IPS-20b (cell line): ENCODE results near the gene LPCAT1.
"Not testable (repeated sequence)": the region's sequence is repeated elsewhere in the genome, so short reads cannot be mapped to it uniquely, and the experiment has no call there.

ENCODE experiments used
- H3K27ac ChIP-seq: one replicate; pipeline ENCODE4 v1.5.1; 2013; ENCODE audit warnings: low read length
- H3K27me3 ChIP-seq: 2 replicates; pipeline ENCODE4 v1.6.1; 2013; ENCODE audit warnings: mild to moderate bottlenecking, low read length, inconsistent platforms; ENCODE audit not compliant: insufficient read depth
- H3K36me3 ChIP-seq: 2 replicates; pipeline ENCODE4 v1.6.1; 2013; ENCODE audit warnings: low read depth, mild to moderate bottlenecking, inconsistent platforms, low read length, moderate library complexity; ENCODE audit not compliant: insufficient read depth
- H3K4me1 ChIP-seq: 2 replicates; pipeline ENCODE4 v1.6.1; 2013; ENCODE audit warnings: mild to moderate bottlenecking, control low read depth, inconsistent platforms, low read length, moderate library complexity; ENCODE audit not compliant: insufficient read depth
- H3K4me3 ChIP-seq: 2 replicates; pipeline ENCODE4 v1.5.1; 2013; ENCODE audit warnings: mild to moderate bottlenecking, low read length, inconsistent platforms
- H3K9ac ChIP-seq: 2 replicates; pipeline ENCODE4 v1.6.1; 2013; ENCODE audit warnings: low read depth, mild to moderate bottlenecking, inconsistent platforms, low read length, moderate library complexity
- H3K9me3 ChIP-seq: 2 replicates; pipeline ENCODE4 v1.6.1; 2013; ENCODE audit warnings: mild to moderate bottlenecking, low read depth, low read length, inconsistent platforms; ENCODE audit not compliant: insufficient read depth

The LPCAT1 gene

GRCh38 chr5:1544294-1544961 is 20.7 kb upstream of the LPCAT1 start:
- Histone ChIP-seq H3K9me3 (peaks cover 6% of the 10 kb centered on the region; the same call in 1 of the 2 replicates), H3K4me1 (no peaks in the 10 kb centered on the region), H3K4me3 (no peak overlapping the region), H3K27ac (no peak overlapping the region), H3K27me3 (no peaks in the 10 kb centered on the region), H3K36me3 (no peaks in the 10 kb centered on the region), H3K9ac (no peak overlapping the region)

- H3K27ac ChIP-seq, result no peak overlapping the region
- H3K36me3 ChIP-seq, result no peaks in the 10 kb centered on the region
- no peak overlapping the region for H3K9ac ChIP-seq
- H3K27me3 ChIP-seq, result no peaks in the 10 kb centered on the region
- no peak overlapping the region for H3K4me3 ChIP-seq
- H3K4me1 ChIP-seq, result no peaks in the 10 kb centered on the region
- H3K9me3 ChIP-seq, result peaks cover 7% of the 10 kb centered on the region; the same call in 1 of the 2 replicates
These were observed 19.9 kb upstream of the LPCAT1 start for GRCh38 chr5:1543398-1544293.

GRCh38 chr5:1542781-1543180 is 19.0 kb upstream of the LPCAT1 start:
- Histone ChIP-seq H3K27ac (no peak overlapping the region), H3K4me3 (no peak overlapping the region), H3K27me3 (no peaks in the 10 kb centered on the region), H3K4me1 (no peaks in the 10 kb centered on the region), H3K36me3 (no peaks in the 10 kb centered on the region), H3K9me3 (peaks cover 7% of the 10 kb centered on the region; the same call in 1 of the 2 replicates), H3K9ac (no peak overlapping the region)

- Histone ChIP-seq H3K9me3 (peaks cover 7% of the 10 kb centered on the region; the same call in 1 of the 2 replicates), H3K9ac (no peak overlapping the region), H3K27ac (no peak overlapping the region), H3K36me3 (no peaks in the 10 kb centered on the region), H3K4me1 (no peaks in the 10 kb centered on the region), H3K27me3 (no peaks in the 10 kb centered on the region), H3K4me3 (no peak overlapping the region)
These were observed 18.1 kb upstream of the LPCAT1 start for GRCh38 chr5:1541702-1542400.

- no peak overlapping the region for H3K4me3 ChIP-seq
- peaks cover 7% of the 10 kb centered on the region; the same call in 1 of the 2 replicates for H3K9me3 ChIP-seq
- no peaks in the 10 kb centered on the region for H3K4me1 ChIP-seq
- H3K27ac ChIP-seq, result no peak overlapping the region
- H3K36me3 ChIP-seq, result no peaks in the 10 kb centered on the region
- H3K27me3 ChIP-seq, result 0 out of 2 replicates have a peak, but pooled peaks cover 3% of the 10 kb centered on the region
- H3K9ac ChIP-seq, result no peak overlapping the region
These were observed 17.3 kb upstream of the LPCAT1 start for GRCh38 chr5:1540831-1541701.

- no peaks in the 10 kb centered on the region for H3K36me3 ChIP-seq
- H3K9me3 ChIP-seq, result peaks cover 7% of the 10 kb centered on the region; the same call in 1 of the 2 replicates
- H3K27me3 ChIP-seq, result 0 out of 2 replicates have a peak, but pooled peaks cover 3% of the 10 kb centered on the region
- H3K4me3 ChIP-seq, result no peak overlapping the region
- no peak overlapping the region for H3K27ac ChIP-seq
- no peaks in the 10 kb centered on the region for H3K4me1 ChIP-seq
- H3K9ac ChIP-seq, result no peak overlapping the region
These were observed 16.4 kb upstream of the LPCAT1 start for GRCh38 chr5:1540166-1540565.

- H3K9ac ChIP-seq, H3K27ac ChIP-seq, H3K9me3 ChIP-seq, H3K36me3 ChIP-seq, H3K4me3 ChIP-seq, H3K27me3 ChIP-seq, H3K4me1 ChIP-seq: not testable (repeated sequence)
These were observed 15.8 kb upstream of the LPCAT1 start for GRCh38 chr5:1539393-1540161.

- Histone ChIP-seq H3K27ac (no peak overlapping the region), H3K27me3 (0 out of 2 replicates have a peak, but pooled peaks cover 3% of the 10 kb centered on the region)
These were observed 15.1 kb upstream of the LPCAT1 start for GRCh38 chr5:1538741-1539392.

GRCh38 chr5:1538276-1538675 is 14.5 kb upstream of the LPCAT1 start:
- Histone ChIP-seq H3K4me1 (no peaks in the 10 kb centered on the region), H3K27ac (no peak overlapping the region), H3K4me3 (no peak overlapping the region), H3K36me3 (no peaks in the 10 kb centered on the region), H3K27me3 (0 out of 2 replicates have a peak, but pooled peaks cover 3% of the 10 kb centered on the region), H3K9ac (no peak overlapping the region), H3K9me3 (peaks cover 7% of the 10 kb centered on the region; the same call in 1 of the 2 replicates)

More at GRCh38 chr5:1538741-1539392, 15.1 kb upstream of the LPCAT1 start:
- Histone ChIP-seq H3K4me3 (no peak overlapping the region), H3K4me1 (no peaks in the 10 kb centered on the region), H3K36me3 (no peaks in the 10 kb centered on the region), H3K9ac (no peak overlapping the region), H3K9me3 (peaks cover 7% of the 10 kb centered on the region; the same call in 1 of the 2 replicates)

- Histone ChIP-seq H3K36me3 (no peaks in the 10 kb centered on the region), H3K27me3 (0 out of 2 replicates have a peak, but pooled peaks cover 3% of the 10 kb centered on the region), H3K27ac (no peak overlapping the region), H3K4me3 (no peak overlapping the region), H3K4me1 (no peaks in the 10 kb centered on the region), H3K9me3 (peaks cover 7% of the 10 kb centered on the region; the same call in 1 of the 2 replicates), H3K9ac (no peak overlapping the region)
These were observed 13.9 kb upstream of the LPCAT1 start for GRCh38 chr5:1537603-1538154.
